Medulla oblongata (tissue), 1 donor: ENCODE results near the gene GALNT2.

Experiments
- DNase-seq: peaks from one replicate; pipeline ENCODE4 v3.0.0-alpha.2; 2015; ENCODE audit errors: extremely low spot score

The GALNT2 gene

DNA sequence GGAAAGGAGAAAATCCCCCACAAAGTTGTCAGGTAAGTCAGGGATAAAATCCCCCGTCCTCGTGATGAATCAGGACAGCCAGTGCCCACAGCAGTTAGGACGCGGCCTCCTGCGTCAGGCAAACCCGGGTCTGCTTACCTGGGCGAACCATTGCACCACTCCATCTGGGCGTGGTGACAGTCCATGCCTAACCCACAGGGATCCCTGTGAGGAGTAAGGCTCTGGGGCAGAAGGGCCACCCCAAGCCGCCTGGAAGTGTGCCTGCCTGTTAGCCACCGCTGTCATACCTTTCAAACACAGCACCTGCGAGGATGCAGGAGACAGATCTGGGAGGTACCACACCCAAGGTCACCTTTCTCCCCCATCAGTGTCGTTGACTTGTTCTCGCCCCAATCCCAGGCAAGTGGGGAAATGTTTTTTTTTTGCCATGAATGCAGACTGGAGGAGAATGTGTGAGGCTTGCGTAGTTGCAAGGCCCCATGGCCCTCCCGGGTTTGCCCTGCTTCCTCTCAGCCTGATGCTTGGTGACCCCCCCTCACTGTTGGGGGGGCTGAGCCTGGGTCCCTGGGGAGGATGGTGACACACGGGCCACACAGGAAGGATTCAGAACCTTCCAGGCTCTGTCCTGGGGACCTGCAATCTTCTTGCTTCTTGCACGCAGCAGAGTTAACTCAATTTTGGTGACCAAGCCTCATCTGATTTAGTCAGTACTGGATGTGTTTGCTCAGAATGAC is 252.1 kb downstream of the GALNT2 start:
- no peak for DNase-seq

DNA sequence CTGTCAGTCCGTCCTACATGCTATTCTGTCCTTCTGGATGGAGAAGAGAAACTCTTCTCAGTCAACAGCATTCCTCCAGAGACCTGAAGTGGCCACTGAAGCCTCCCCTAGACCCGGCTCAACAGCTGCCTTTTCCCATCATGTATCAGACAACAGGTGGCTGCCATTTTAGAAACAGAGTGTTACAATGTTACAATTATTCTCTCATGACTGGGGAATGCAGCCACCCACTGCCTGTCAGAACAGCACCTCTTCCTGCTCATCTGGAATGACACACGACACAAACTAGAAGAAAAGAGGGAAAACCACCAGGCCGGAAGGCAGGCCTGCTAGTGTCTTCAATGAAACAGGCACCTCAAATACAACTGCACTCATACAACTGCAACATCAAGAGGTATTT is 253.8 kb downstream of the GALNT2 start:
- DNase-seq: no peak

- DNase-seq: no peak
Observed at GRCh38 chr1:230321341-230321740, 254.3 kb downstream of the GALNT2 start.

DNA sequence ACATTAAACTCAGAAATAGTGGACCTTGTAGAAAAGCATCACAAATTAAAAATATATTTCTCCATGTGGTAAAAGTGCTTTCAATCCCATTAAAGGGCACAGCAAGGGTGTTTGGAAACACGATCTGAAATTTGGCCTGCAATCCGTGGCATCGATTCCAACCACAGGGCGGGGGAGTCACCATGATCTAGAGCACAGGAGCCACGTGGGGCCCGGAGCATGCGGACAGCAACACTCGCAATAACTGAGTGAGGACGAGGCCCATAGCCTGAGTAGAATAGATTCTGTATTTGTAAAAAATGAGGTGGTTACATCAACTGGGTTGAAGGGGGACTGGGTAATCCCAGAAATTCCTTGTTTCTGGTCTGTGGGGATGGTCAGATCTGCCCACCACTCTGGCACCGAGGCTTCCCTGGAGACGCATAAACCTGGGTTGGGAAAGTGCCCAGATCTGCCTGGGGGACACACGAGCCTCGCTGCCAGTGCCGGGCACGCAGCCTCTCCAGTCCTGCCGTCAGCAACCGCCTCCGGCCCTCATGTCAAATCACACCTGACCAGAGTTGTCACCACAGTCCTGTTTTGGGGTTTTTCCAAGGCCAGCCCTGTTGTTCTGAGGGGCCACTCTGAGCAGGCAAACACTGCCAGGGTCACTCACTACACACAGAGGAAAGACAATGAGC is 254.8 kb downstream of the GALNT2 start:
- no peak for DNase-seq

DNA sequence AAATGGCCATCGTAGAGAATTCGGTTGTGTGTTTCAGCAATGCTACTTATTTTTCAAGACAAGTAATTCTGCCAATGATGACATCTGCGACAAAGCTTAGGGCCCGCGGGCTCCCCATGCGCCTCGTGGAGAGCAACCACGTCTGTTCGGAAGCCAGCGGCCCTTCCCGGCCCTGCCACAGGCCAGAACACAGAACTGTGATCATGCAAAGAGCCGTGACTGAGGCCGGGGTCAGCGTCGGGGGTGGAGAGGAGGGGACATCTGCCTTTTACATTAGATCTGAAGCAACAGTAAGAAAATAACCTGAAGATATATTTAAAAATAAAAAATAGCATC is 255.4 kb downstream of the GALNT2 start:
- no peak for DNase-seq

GRCh38 chr1:230322967-230323547 is 256.0 kb downstream of the GALNT2 start:
- DNase-seq: no peak

DNA sequence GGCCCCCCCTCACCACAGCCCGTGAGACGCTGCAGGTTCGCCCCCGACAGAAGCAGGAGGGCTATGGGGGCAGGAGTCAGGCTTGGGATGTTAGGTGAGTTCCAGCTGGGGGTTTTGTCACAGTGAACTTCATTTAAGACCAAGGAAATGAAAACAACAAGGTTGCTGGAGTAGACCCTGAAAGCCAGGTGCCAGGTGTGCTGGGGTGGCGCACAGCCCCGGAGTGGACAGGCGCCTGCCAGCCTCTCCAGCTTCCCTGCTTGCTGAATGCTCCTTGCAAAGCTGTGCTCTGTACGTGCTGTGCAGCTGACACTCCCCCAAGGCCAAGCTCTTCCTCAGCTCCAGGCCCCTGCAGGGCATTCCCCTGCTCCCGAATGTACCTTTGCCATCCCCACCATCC is 256.6 kb downstream of the GALNT2 start:
- DNase-seq: no peak

DNA sequence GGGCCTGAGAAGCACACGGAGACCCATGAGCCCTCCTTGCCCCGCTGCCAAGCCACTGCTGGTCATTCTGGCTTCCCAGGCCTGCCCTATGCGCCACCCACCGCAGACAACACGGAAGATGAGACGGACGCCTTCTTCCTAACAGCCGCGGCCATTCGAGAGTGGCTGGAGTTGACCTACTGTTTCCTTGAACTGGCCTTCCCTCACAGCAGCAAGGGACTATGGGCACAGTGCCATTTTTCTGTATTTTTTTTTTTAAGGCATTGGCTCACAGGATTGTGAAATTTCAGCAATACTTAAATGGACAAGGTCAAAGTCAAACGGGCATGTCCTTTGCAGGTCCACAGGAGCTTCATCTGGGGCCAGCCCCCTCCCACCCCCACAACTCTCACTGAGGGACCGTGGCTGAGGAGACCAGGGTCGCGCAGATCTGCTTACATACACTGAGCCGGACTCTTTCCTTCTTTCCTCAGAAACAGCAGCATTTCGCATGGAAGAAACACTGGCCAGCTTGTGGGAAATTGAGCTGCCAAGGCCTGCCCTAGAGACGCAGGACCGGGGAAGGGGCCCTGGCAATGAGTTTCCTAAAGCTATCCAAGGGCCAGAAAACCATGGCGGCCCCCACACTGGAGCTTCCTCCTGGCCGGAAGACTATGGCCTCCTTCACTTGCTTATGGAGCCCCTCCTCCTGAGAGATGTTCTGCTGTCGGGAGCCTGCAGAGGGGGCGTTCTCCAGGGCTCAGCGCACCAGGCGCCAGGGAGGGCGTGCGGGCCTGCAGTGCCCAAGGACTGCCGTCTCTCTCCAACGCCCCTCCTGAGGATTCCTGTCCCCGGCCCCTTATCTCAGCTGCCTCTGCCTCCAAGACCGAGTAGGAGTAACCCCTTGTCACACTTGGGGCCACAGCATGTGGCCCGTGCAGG is 260.2 kb downstream of the GALNT2 start:
- DNase-seq: no peak

DNA sequence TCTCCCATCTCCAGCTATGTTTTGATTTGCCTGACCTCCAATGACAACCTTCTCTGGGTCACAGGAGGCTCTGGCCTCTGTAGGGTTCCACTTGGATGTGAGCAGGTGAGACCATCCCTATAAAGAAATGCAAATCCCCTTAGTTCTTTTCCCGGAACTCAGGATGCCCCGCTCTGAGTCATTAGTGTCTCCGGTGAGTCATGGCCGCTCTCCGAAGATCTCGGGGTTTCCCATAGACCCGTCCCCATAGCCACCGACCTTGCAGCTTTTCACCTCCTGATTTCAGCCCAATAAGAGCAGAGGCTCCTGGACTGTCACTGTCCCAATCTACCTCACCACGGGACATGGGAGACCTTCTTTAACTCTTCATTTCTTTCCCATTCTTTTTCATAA is 260.9 kb downstream of the GALNT2 start:
- no peak for DNase-seq

DNA sequence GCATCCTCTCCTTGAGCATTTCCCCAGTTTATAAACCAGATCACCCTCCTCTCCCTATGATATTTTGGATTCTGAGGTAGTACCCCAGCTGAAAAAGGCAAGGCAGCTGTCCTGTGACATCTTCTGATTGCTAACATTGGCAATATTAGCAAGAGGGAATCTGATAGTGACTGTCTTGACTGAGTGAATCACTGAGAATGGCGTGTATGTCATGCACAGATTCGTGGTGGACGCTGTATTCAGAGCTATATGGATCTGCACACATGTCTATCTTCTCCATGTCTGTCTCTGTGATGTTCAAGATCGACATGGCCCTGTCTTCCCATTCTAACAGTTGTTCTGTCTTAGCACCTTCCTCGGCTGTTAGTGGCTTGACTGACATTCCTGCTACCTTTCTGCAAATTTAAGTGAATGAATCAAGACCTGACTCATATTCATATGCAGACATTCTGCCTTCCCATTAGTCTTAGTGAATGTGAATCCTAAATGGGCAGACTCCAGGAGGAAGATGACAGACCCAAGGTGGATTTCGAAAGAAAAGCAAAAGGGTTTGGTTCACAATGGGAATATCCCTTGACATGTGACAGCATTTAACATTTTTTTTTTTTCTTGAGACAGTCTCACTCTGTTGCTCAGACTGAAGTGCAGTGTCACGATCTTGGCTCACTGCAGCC is 261.4 kb downstream of the GALNT2 start:
- DNase-seq: no peak

GRCh38 chr1:230330157-230330556 is 263.1 kb downstream of the GALNT2 start:
- no peak for DNase-seq
